Retina (tissue), 1 donor: ENCODE data around the gene HIPK4.

Experiments used
- DNase-seq: peaks from one replicate; pipeline ENCODE4 v3.0.0-alpha.2; 2016

HIPK4 gene

GRCh38 chr19:40365613-40366401 is 24.2 kb downstream of the HIPK4 start:
- peak; percentile 87 for DNase-seq

- DNase-seq: no peak
Measured at GRCh38 chr19:40365010-40365409, 25.0 kb downstream of the HIPK4 start.

GRCh38 chr19:40363069-40363468 is 26.9 kb downstream of the HIPK4 start:
- DNase-seq: no peak

- DNase-seq: no peak
Measured at GRCh38 chr19:40362160-40362559, 27.8 kb downstream of the HIPK4 start.

- no peak for DNase-seq
Measured at GRCh38 chr19:40360708-40361241, 29.2 kb downstream of the HIPK4 start.

GRCh38 chr19:40360020-40360707 is 29.8 kb downstream of the HIPK4 start:
- no peak for DNase-seq

GRCh38 chr19:40358773-40359172 is 31.2 kb downstream of the HIPK4 start:
- DNase-seq: no peak

- no peak for DNase-seq
Measured at GRCh38 chr19:40357640-40358039, 32.3 kb downstream of the HIPK4 start.

- DNase-seq: no peak
Measured at GRCh38 chr19:40356681-40357595, 33.0 kb downstream of the HIPK4 start.

- DNase-seq: no peak
Measured at GRCh38 chr19:40355975-40356680, 33.9 kb downstream of the HIPK4 start.

- peak; percentile 45 for DNase-seq
Measured at GRCh38 chr19:40348961-40349507, 40.9 kb downstream of the HIPK4 start.

- DNase-seq: peak; percentile 97
Measured at GRCh38 chr19:40348125-40348913, 41.7 kb downstream of the HIPK4 start, which contains the start of the genes C19orf47 and PLD3. C19orf47 (minus strand) TSS chr19:40348397; CDS start chr19:40341857, 6,540 bp downstream. PLD3 (plus strand) TSS chr19:40348695; CDS start chr19:40366484, 17,789 bp downstream.

- DNase-seq: no peak
Measured at GRCh38 chr19:40344422-40344821, 45.6 kb downstream of the HIPK4 start.

GRCh38 chr19:40342644-40343311 is 47.2 kb downstream of the HIPK4 start:
- no peak for DNase-seq

- no peak for DNase-seq
Measured at GRCh38 chr19:40341601-40342482, 48.1 kb downstream of the HIPK4 start.

- no peak for DNase-seq
Measured at GRCh38 chr19:40339018-40339728, 50.8 kb downstream of the HIPK4 start.

- DNase-seq: no peak
Measured at GRCh38 chr19:40337594-40337993, 52.4 kb downstream of the HIPK4 start.

- no peak for DNase-seq
Measured at GRCh38 chr19:40337107-40337506, 52.9 kb downstream of the HIPK4 start.

GRCh38 chr19:40336601-40336900 is 53.4 kb downstream of the HIPK4 start:
- DNase-seq: no peak
